H9 (cell line): Measurements from ENCODE around the gene FHOD3. TPM values are rescaled to one million over a fixed set of nuclear protein-coding genes. Genes with fewer than 3 reads are reported as not detected.

Source experiments
- DNase-seq: peaks from one replicate; pipeline ENCODE4 v3.0.0-alpha.2; 2017
- H2AFZ ChIP-seq: one replicate; pipeline ENCODE4 v1.6.1; 2013; ENCODE audit warnings: mild to moderate bottlenecking, low read length, control low read depth, moderate library complexity
- H2AK5ac ChIP-seq: 2 replicates; pipeline ENCODE4 v1.6.1; 2013; ENCODE audit warnings: low read length, control low read depth, mixed read lengths; ENCODE audit not compliant: insufficient read length
- H2BK120ac ChIP-seq: one replicate; pipeline ENCODE4 v1.6.1; 2013; ENCODE audit warnings: low read depth, mild to moderate bottlenecking, low read length, control low read depth, inconsistent platforms; ENCODE audit not compliant: poor library complexity, severe bottlenecking
- H2BK12ac ChIP-seq: 2 replicates; pipeline ENCODE4 v1.6.1; 2013; ENCODE audit warnings: low read length, control low read depth, mixed read lengths, low read depth; ENCODE audit not compliant: insufficient read length
- H2BK15ac ChIP-seq: 2 replicates; pipeline ENCODE4 v1.6.1; 2013; ENCODE audit warnings: low read depth, low read length, control low read depth
- H2BK20ac ChIP-seq: one replicate; pipeline ENCODE4 v1.6.1; 2013; ENCODE audit warnings: low read depth, mild to moderate bottlenecking, low read length, control low read depth, inconsistent platforms; ENCODE audit not compliant: poor library complexity, severe bottlenecking
- H2BK5ac ChIP-seq: 2 replicates; pipeline ENCODE4 v1.6.1; 2013; ENCODE audit warnings: low read length, control low read depth, mixed read lengths; ENCODE audit not compliant: insufficient read length
- H3K14ac ChIP-seq: 2 replicates; pipeline ENCODE4 v1.6.1; 2013; ENCODE audit warnings: low read length, control low read depth; ENCODE audit not compliant: insufficient read depth
- H3K18ac ChIP-seq: 2 replicates; pipeline ENCODE4 v1.6.1; 2013; ENCODE audit warnings: low read depth, mild to moderate bottlenecking, mixed read lengths, low read length, control low read depth; ENCODE audit not compliant: insufficient read length
- H3K23ac ChIP-seq: 2 replicates; pipeline ENCODE4 v1.6.1; 2013; ENCODE audit warnings: low read length, control low read depth, mixed read lengths, low read depth; ENCODE audit not compliant: insufficient read length
- H3K23me2 ChIP-seq: 2 replicates; pipeline ENCODE4 v1.6.1; 2013; ENCODE audit warnings: low read depth, mild to moderate bottlenecking, mixed read lengths, low read length, control low read depth; ENCODE audit not compliant: insufficient read length, poor library complexity, severe bottlenecking
- H3K27ac ChIP-seq: 2 replicates; pipeline ENCODE4 v1.5.1; 2013; ENCODE audit warnings: low read length, control low read depth, mixed read lengths, low read depth; ENCODE audit not compliant: insufficient read length
- H3K27me3 ChIP-seq: 2 replicates; pipeline ENCODE4 v1.6.1; 2013; ENCODE audit warnings: low read length, control low read depth, inconsistent platforms; ENCODE audit not compliant: insufficient read depth
- H3K4ac ChIP-seq: 2 replicates; pipeline ENCODE4 v1.6.1; 2013; ENCODE audit warnings: low read depth, mild to moderate bottlenecking, control low read depth, inconsistent platforms, low read length, moderate library complexity
- H3K4me1 ChIP-seq: 2 replicates; pipeline ENCODE4 v1.6.1; 2013; ENCODE audit warnings: low read length, control low read depth, inconsistent platforms; ENCODE audit not compliant: insufficient read depth
- H3K4me2 ChIP-seq: 2 replicates; pipeline ENCODE4 v1.6.1; 2013; ENCODE audit warnings: low read length, control low read depth, mixed read lengths; ENCODE audit not compliant: insufficient read length, insufficient read depth
- H3K56ac ChIP-seq: 2 replicates; pipeline ENCODE4 v1.6.1; 2013; ENCODE audit warnings: low read depth, mild to moderate bottlenecking, mixed read lengths, low read length, control low read depth; ENCODE audit not compliant: insufficient read length
- H3K79me1 ChIP-seq: 2 replicates; pipeline ENCODE4 v1.6.1; 2013; ENCODE audit warnings: low read depth, mild to moderate bottlenecking, moderate library complexity, low read length, control low read depth, inconsistent platforms; ENCODE audit not compliant: insufficient read depth, poor library complexity, severe bottlenecking
- H3K79me2 ChIP-seq: 2 replicates; pipeline ENCODE4 v1.6.1; 2013; ENCODE audit warnings: low read length, control low read depth, inconsistent platforms; ENCODE audit not compliant: insufficient read depth
- H3K9ac ChIP-seq: 2 replicates; pipeline ENCODE4 v1.6.1; 2013; ENCODE audit warnings: low read length, control low read depth, mixed read lengths; ENCODE audit not compliant: insufficient read length; ENCODE audit errors: extremely low read depth
- H3K9me3 ChIP-seq: one replicate; pipeline ENCODE4 v1.6.1; 2013; ENCODE audit warnings: low read depth, low read length, inconsistent platforms; ENCODE audit not compliant: control insufficient read depth
- H3T11ph ChIP-seq: one replicate; pipeline ENCODE4 v1.6.1; 2013; ENCODE audit warnings: mild to moderate bottlenecking, low read length, control low read depth, inconsistent platforms
- H4K20me1 ChIP-seq: one replicate; pipeline ENCODE4 v1.6.1; 2013; ENCODE audit not compliant: control insufficient read depth, insufficient read length, insufficient read depth
- H4K5ac ChIP-seq: 2 replicates; pipeline ENCODE4 v1.6.1; 2013; ENCODE audit warnings: low read depth, mild to moderate bottlenecking, mixed read lengths, low read length, control low read depth; ENCODE audit not compliant: insufficient read length
- H4K8ac ChIP-seq: replicated peaks from 2 replicates; pipeline ENCODE4 v1.6.1; 2013; ENCODE audit warnings: low read length, control low read depth, mixed read lengths, low read depth; ENCODE audit not compliant: insufficient read length
- H4K91ac ChIP-seq: 2 replicates; pipeline ENCODE4 v1.6.1; 2013; ENCODE audit warnings: low read depth, mild to moderate bottlenecking, moderate library complexity, mixed read lengths, low read length, control low read depth; ENCODE audit not compliant: insufficient read length
- H3K27ac Mint-ChIP-seq, 3 experiments: 2 replicates in 2 of 3; 3 replicates in 1 of 3; pipeline ENCODE4 v1.8.0; 2020 to 2021; ENCODE audit warnings: mixed read lengths in 3 of 3, mild to moderate bottlenecking in 1 of 3, moderate library complexity in 1 of 3
- H3K27me3 Mint-ChIP-seq: 2 replicates; pipeline ENCODE4 v1.8.0; 2021; ENCODE audit warnings: low read depth, mild to moderate bottlenecking, moderate library complexity, mixed read lengths
- H3K36me3 Mint-ChIP-seq, 3 experiments: 2 replicates in 2 of 3; 3 replicates in 1 of 3; pipeline ENCODE4 v1.8.0; 2020 to 2021; ENCODE audit warnings: low read depth in 3 of 3, mixed read lengths in 3 of 3; ENCODE audit not compliant: insufficient read depth in 1 of 3
- H3K4me1 Mint-ChIP-seq, 2 experiments: 2 replicates each; pipeline ENCODE4 v1.8.0; 2020; ENCODE audit warnings: mixed read lengths in 2 of 2
- H3K4me3 Mint-ChIP-seq, 2 experiments: 2 replicates in 1 of 2; 3 replicates in 1 of 2; pipeline ENCODE4 v1.8.0; 2020 to 2021; ENCODE audit warnings: mild to moderate bottlenecking in 2 of 2, mixed read lengths in 2 of 2, moderate library complexity in 1 of 2
- H3K9me3 Mint-ChIP-seq, 2 experiments: 2 replicates in 1 of 2; 3 replicates in 1 of 2; pipeline ENCODE4 v1.8.0; 2020; ENCODE audit warnings: mild to moderate bottlenecking in 2 of 2, mixed read lengths in 2 of 2, moderate library complexity in 1 of 2
- WGBS: extraction: QIAGEN DNeasy Blood & Tissue Kit; methylation state at CpG from one replicate; pipeline ENCODE4 v1.1.7; 2013; ENCODE audit warnings: missing lambda C conversion rate, low lambda C conversion rate, mixed read lengths; ENCODE audit not compliant: insufficient read length; ENCODE audit errors: extremely low coverage; 5-methylcytosine and 5-hydroxymethylcytosine counted together
- total RNA-seq: library from RNA; stranded (reverse); gene quantifications from 2 replicates; pipeline ENCODE4 v1.2.1, GENCODE V29; 2021
- TF ChIP-seq, protein P1 (sequence below): fragments of 200-600 bp; sonication (generic); conservative IDR thresholded peaks from 3 replicates; pipeline ENCODE4 v1.8.0; 2021; ENCODE audit warnings: antibody characterized with exemption, mild to moderate bottlenecking

FHOD3 gene
- total RNA-seq, 1 experiment from 2014 or later, result 8.0 TPM

DNA sequence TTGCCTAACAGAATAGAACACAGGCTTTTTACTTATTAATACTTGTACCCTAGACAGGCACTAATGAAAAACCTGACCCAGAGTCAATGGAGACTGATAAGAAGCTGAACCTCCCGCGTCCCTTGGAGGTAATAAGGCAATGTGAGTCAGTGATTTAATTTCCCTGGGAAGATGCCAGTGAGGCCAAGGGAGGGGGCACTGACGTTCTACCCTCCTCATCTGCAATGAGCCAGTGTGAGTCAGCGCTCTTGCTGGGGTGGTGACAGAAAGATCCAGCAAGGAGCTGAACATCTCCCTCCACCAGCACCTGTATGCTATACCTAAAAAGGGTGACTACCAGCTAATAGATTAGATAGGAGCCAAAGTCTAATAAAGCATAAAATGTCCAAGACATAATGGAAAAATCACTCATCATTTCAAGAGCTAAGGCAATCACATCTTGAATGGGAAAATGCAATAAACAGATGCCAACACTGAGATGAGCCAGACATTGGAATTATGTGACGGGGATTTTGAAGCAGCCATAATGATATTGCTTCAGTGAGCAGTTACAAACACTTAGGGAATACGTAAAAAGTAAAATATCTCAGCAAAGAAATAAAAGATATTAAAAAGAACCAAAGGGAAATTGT, 414.4 kb downstream of the FHOD3 start:
- no peaks in the 10 kb centered on the region for H3K23me2 ChIP-seq
- no peaks in the 10 kb centered on the region for H3K9me3 Mint-ChIP-seq
- TF ChIP-seq, protein P1, sequence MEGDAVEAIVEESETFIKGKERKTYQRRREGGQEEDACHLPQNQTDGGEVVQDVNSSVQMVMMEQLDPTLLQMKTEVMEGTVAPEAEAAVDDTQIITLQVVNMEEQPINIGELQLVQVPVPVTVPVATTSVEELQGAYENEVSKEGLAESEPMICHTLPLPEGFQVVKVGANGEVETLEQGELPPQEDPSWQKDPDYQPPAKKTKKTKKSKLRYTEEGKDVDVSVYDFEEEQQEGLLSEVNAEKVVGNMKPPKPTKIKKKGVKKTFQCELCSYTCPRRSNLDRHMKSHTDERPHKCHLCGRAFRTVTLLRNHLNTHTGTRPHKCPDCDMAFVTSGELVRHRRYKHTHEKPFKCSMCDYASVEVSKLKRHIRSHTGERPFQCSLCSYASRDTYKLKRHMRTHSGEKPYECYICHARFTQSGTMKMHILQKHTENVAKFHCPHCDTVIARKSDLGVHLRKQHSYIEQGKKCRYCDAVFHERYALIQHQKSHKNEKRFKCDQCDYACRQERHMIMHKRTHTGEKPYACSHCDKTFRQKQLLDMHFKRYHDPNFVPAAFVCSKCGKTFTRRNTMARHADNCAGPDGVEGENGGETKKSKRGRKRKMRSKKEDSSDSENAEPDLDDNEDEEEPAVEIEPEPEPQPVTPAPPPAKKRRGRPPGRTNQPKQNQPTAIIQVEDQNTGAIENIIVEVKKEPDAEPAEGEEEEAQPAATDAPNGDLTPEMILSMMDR, result no peak

More for the DNA sequence above, 414.4 kb downstream of the FHOD3 start:
- Histone ChIP-seq H4K5ac (no peak overlapping the region), H4K8ac (no peak overlapping the region), H3K4me2 (no peak overlapping the region), H2BK15ac (no peak overlapping the region), H2BK5ac (no peak overlapping the region), H3K27me3 (no peaks in the 10 kb centered on the region), H3K79me2 (no peaks in the 10 kb centered on the region), H3K14ac (no peak overlapping the region), H2AFZ (no peak overlapping the region), H3K9ac (no peak overlapping the region), H3K18ac (no peak overlapping the region), H2BK12ac (no peak overlapping the region), H3K56ac (no peak overlapping the region), H2BK20ac (no peak overlapping the region), H4K20me1 (no peaks in the 10 kb centered on the region), H3T11ph (no peak overlapping the region), H3K9me3 (no peaks in the 10 kb centered on the region), H3K4me1 (no peaks in the 10 kb centered on the region), H3K4ac (no peak overlapping the region), H3K27ac (no peak overlapping the region), H3K79me1 (no peaks in the 10 kb centered on the region), H4K91ac (no peak overlapping the region), H2BK120ac (no peak overlapping the region), H2AK5ac (no peak overlapping the region), H3K23ac (no peak overlapping the region)
- Mint-ChIP-seq H3K4me3 (no peak overlapping the region), H3K27ac (no peak overlapping the region), H3K4me1 (no peaks in the 10 kb centered on the region), H3K36me3 (peaks cover 0 to 4% (median 0%) of the 10 kb centered on the region in 3 experiments; a peak in 1 of 7 replicates), H3K27me3 (0 out of 2 replicates have a peak, but pooled peaks cover 3% of the 10 kb centered on the region)
- no peak for DNase-seq
- WGBS, result no CpG with 5 or more reads among the region's 6 CpGs
